Measurements from ENCODE around the gene CD164L2.

GRCh38 chr1:27364696-27365371, 18.3 kb downstream of the CD164L2 start:
- TF ChIP-seq GFI1B (tag by site-specific recombination; IDR thresholded peaks at IDR 0.05) (no peak), CTCF (tag by site-specific recombination; IDR thresholded peaks at IDR 0.05) (no peak), HOXA7 (CRISPR knock-in tag; IDR thresholded peaks at IDR 0.05; ENCODE audit: borderline replicate concordance) (no peak), PRDM10 (tag by site-specific recombination; IDR thresholded peaks at IDR 0.05) (no peak), ZNF76 (tag by site-specific recombination; IDR thresholded peaks at IDR 0.05; ENCODE audit: borderline replicate concordance, low read depth) (no peak), ZNF580 (tag by site-specific recombination; IDR thresholded peaks at IDR 0.05) (no peak), ZNF510 (tag by site-specific recombination; IDR thresholded peaks at IDR 0.05; ENCODE audit: insufficient replicate concordance) (no peak), ZEB2 (tag by site-specific recombination; IDR thresholded peaks at IDR 0.05) (no peak), ZNF621 (tag by site-specific recombination; IDR thresholded peaks at IDR 0.05) (no peak), ZNF639 (tag by site-specific recombination; IDR thresholded peaks at IDR 0.05) (no peak)

Data from HEK293 (cell line).